ENCODE measurements around the gene TASP1.
A peak's percentile ranks its signal among the peaks of the same experiment; 100 is the strongest.

The TASP1 gene

GRCh38 chr20:13554706-13555105, 84.0 kb downstream of the TASP1 start:
- peak; percentile 36 for DNase-seq

GRCh38 chr20:13554076-13554475, 84.7 kb downstream of the TASP1 start:
- peak; percentile 45 for DNase-seq

GRCh38 chr20:13552061-13552460, 86.7 kb downstream of the TASP1 start:
- DNase-seq, result no peak

GRCh38 chr20:13549451-13549850, 89.3 kb downstream of the TASP1 start:
- DNase-seq, result no peak

- peak; percentile 72 for DNase-seq
Observed at GRCh38 chr20:13546497-13547131, 92.1 kb downstream of the TASP1 start.

GRCh38 chr20:13545790-13546189, 92.9 kb downstream of the TASP1 start:
- peak; percentile 15 for DNase-seq

- no peak for DNase-seq
Observed at GRCh38 chr20:13543783-13544182, 94.9 kb downstream of the TASP1 start.

GRCh38 chr20:13535627-13536026, 103.1 kb downstream of the TASP1 start:
- DNase-seq, result no peak

GRCh38 chr20:13533946-13534345, 104.8 kb downstream of the TASP1 start:
- DNase-seq, result no peak

- DNase-seq, result no peak
Observed at GRCh38 chr20:13530146-13530545, 108.6 kb downstream of the TASP1 start.

GRCh38 chr20:13526551-13526950, 112.2 kb downstream of the TASP1 start:
- DNase-seq, result peak; percentile 16

- peak; percentile 92 for DNase-seq
Observed at GRCh38 chr20:13525225-13525940, 113.3 kb downstream of the TASP1 start.

- DNase-seq, result no peak
Observed at GRCh38 chr20:13524339-13524738, 114.4 kb downstream of the TASP1 start.

GRCh38 chr20:13517831-13518230, 120.9 kb downstream of the TASP1 start:
- DNase-seq, result no peak

- peak; percentile 56 for DNase-seq
Observed at GRCh38 chr20:13515796-13516558, 122.8 kb downstream of the TASP1 start.

- DNase-seq, result peak; percentile 19
Observed at GRCh38 chr20:13515291-13515690, 123.4 kb downstream of the TASP1 start.

GRCh38 chr20:13510837-13511488, 127.8 kb downstream of the TASP1 start:
- no peak for DNase-seq

- DNase-seq, result no peak
Observed at GRCh38 chr20:13507646-13508045, 131.1 kb downstream of the TASP1 start.

GRCh38 chr20:13501500-13501899, 137.2 kb downstream of the TASP1 start:
- DNase-seq, result no peak

GRCh38 chr20:13494019-13494418, 144.7 kb downstream of the TASP1 start:
- DNase-seq, result no peak

GRCh38 chr20:13493143-13493542, 145.6 kb downstream of the TASP1 start:
- DNase-seq, result no peak

- DNase-seq, result peak; percentile 86
Observed at GRCh38 chr20:13492001-13492481, 146.7 kb downstream of the TASP1 start.

- DNase-seq, result no peak
Observed at GRCh38 chr20:13487202-13487601, 151.5 kb downstream of the TASP1 start.

Data from fibroblast of upper back skin (primary cell).